H1 (cell line): Measurements from ENCODE around the gene COL8A2. TPM values are rescaled to one million over a fixed set of nuclear protein-coding genes. Genes with fewer than 3 reads are reported as not detected.
A peak's percentile ranks its signal among the peaks of the same experiment; 100 is the strongest.

Source experiments
- CTCF ChIA-PET: fragments of 300-600 bp; sonication (Branson Sonifier 250); formaldehyde crosslinking; loops from one replicate; lab custom pipeline; 2021; ENCODE audit not compliant: partially characterized antibody; lab: Charles Lee
- POLR2A ChIA-PET: fragments of 300-600 bp; sonication (Branson Sonifier 250); formaldehyde crosslinking; loops from one replicate; lab custom pipeline; 2021; ENCODE audit warnings: inconsistent platforms; ENCODE audit not compliant: partially characterized antibody; lab: Charles Lee
- DNase-seq, 2 experiments: peaks; one replicate each; pipeline versions ENCODE4 v3.0.0 to v3.0.0-alpha.2; 2010 to 2022; ENCODE audit warnings: low spot score in 2 of 2, low read depth in 1 of 2, mixed read lengths in 1 of 2
- FAIRE-seq: peaks from 2 replicates; lab custom pipeline; 2011; peaks lifted over from hg19 to GRCh38; lab: Jason Lieb, UNC
- H2AFZ ChIP-seq: 2 replicates; pipeline ENCODE4 v1.8.1; 2012; ENCODE audit warnings: low read length, inconsistent platforms
- H2AK5ac ChIP-seq: 2 replicates; pipeline ENCODE4 v1.6.1; 2013; ENCODE audit warnings: low read depth, low read length
- H2BK120ac ChIP-seq: replicated peaks from 2 replicates; pipeline ENCODE3; 2013; ENCODE audit warnings: low read depth, low read length, inconsistent platforms
- H2BK12ac ChIP-seq: 2 replicates; pipeline ENCODE4 v1.6.1; 2013; ENCODE audit warnings: low read depth, low read length
- H2BK15ac ChIP-seq: 2 replicates; pipeline ENCODE4 v1.6.1; 2013; ENCODE audit warnings: low read length
- H2BK20ac ChIP-seq: 2 replicates; pipeline ENCODE4 v1.6.1; 2013; ENCODE audit warnings: low read length
- H2BK5ac ChIP-seq: 2 replicates; pipeline ENCODE4 v1.6.1; 2013; ENCODE audit warnings: low read depth, low read length
- H3K14ac ChIP-seq: 2 replicates; pipeline ENCODE4 v1.6.1; 2013; ENCODE audit warnings: inconsistent platforms; ENCODE audit not compliant: insufficient read length
- H3K18ac ChIP-seq: 2 replicates; pipeline ENCODE4 v1.6.1; 2013; ENCODE audit warnings: low read length; ENCODE audit errors: extremely low read depth
- H3K23ac ChIP-seq: 2 replicates; pipeline ENCODE4 v1.6.1; 2013; ENCODE audit warnings: inconsistent platforms; ENCODE audit not compliant: insufficient read length
- H3K23me2 ChIP-seq: 2 replicates; pipeline ENCODE4 v1.6.1; 2013; ENCODE audit warnings: low read depth, low read length
- H3K27ac ChIP-seq: 2 replicates; pipeline ENCODE4 v1.6.1; 2011; ENCODE audit warnings: low read depth, low read length, inconsistent platforms
- H3K27me3 ChIP-seq, 4 experiments: replicated peaks in 1 of 4; 1 replicate in 1 of 4; 2 replicates in 3 of 4; pipeline versions ENCODE4 v1.6.1 to v1.8.1; 2011 to 2013; ENCODE audit warnings: low read length in 3 of 4, mild to moderate bottlenecking in 3 of 4, inconsistent platforms in 2 of 4, mixed read lengths in 2 of 4, moderate library complexity in 1 of 4; ENCODE audit not compliant: control insufficient read depth in 3 of 4, insufficient read depth in 3 of 4; ENCODE audit errors: extremely low read depth in 1 of 4
- H3K36me3 ChIP-seq, 4 experiments: 2 replicates each; pipeline versions ENCODE4 v1.6.1 to v1.8.1; 2011 to 2013; ENCODE audit warnings: mild to moderate bottlenecking in 4 of 4, low read length in 3 of 4, moderate library complexity in 2 of 4, control low read depth in 1 of 4, inconsistent platforms in 1 of 4; ENCODE audit not compliant: insufficient read depth in 4 of 4, control insufficient read depth in 2 of 4
- H3K4ac ChIP-seq: replicated peaks from 2 replicates; pipeline ENCODE3; 2013; ENCODE audit warnings: low read length, low read depth, mixed read lengths, inconsistent platforms; ENCODE audit not compliant: insufficient read length
- H3K4me1 ChIP-seq, 4 experiments: replicated peaks in 1 of 4; 1 replicate in 1 of 4; 2 replicates in 3 of 4; pipeline versions ENCODE4 v1.6.1 to v1.8.1; 2011 to 2013; ENCODE audit warnings: low read length in 3 of 4, inconsistent platforms in 2 of 4, mixed read lengths in 1 of 4; ENCODE audit not compliant: insufficient read depth in 4 of 4, control insufficient read depth in 3 of 4
- H3K4me2 ChIP-seq, 2 experiments: 2 replicates each; pipeline versions ENCODE4 v1.6.1 to v1.8.1; 2011 to 2013; ENCODE audit warnings: low read depth in 2 of 2, low read length in 2 of 2, control low read depth in 1 of 2, inconsistent platforms in 1 of 2, mild to moderate bottlenecking in 1 of 2; ENCODE audit not compliant: insufficient read depth in 1 of 2
- H3K4me3 ChIP-seq, 4 experiments: fragments of 200-600, 300-600 bp in 1 of 4; sonication (generic), shearing (Covaris generic), sonication (Bioruptor Twin) in 1 of 4; 2 replicates each; pipeline versions ENCODE4 v1.5.1 to v1.8.1; 2011 to 2016; ENCODE audit warnings: low read length in 4 of 4, low read depth in 3 of 4, control low read depth in 2 of 4, inconsistent platforms in 2 of 4, mild to moderate bottlenecking in 2 of 4, mixed read lengths in 1 of 4, moderate library complexity in 1 of 4; ENCODE audit not compliant: insufficient read depth in 2 of 4; ENCODE audit errors: extremely low read depth in 1 of 4
- H3K56ac ChIP-seq: replicated peaks from 2 replicates; pipeline ENCODE3; 2013; ENCODE audit warnings: low read depth, mild to moderate bottlenecking, mixed read lengths, low read length, inconsistent platforms; ENCODE audit not compliant: insufficient read length
- H3K79me1 ChIP-seq: 2 replicates; pipeline ENCODE4 v1.6.1; 2013; ENCODE audit warnings: low read depth, low read length, control low read depth
- H3K79me2 ChIP-seq, 2 experiments: 2 replicates each; pipeline versions ENCODE4 v1.6.1 to v1.8.1; 2012 to 2013; ENCODE audit warnings: low read length in 2 of 2, mild to moderate bottlenecking in 2 of 2, inconsistent platforms in 1 of 2; ENCODE audit not compliant: insufficient read depth in 2 of 2, control insufficient read depth in 1 of 2
- H3K9ac ChIP-seq, 4 experiments: replicated peaks in 1 of 4; 1 replicate in 1 of 4; 2 replicates in 3 of 4; pipeline versions ENCODE4 v1.6.1 to v1.8.1; 2011 to 2013; ENCODE audit warnings: low read depth in 3 of 4, low read length in 3 of 4, control low read depth in 2 of 4, mild to moderate bottlenecking in 2 of 4, moderate library complexity in 2 of 4, inconsistent platforms in 1 of 4; ENCODE audit errors: extremely low read depth in 1 of 4
- H3K9me3 ChIP-seq, 2 experiments: 2 replicates each; pipeline versions ENCODE4 v1.6.1 to v1.8.1; 2012 to 2013; ENCODE audit warnings: mild to moderate bottlenecking in 2 of 2, moderate library complexity in 2 of 2, control low read depth in 1 of 2, inconsistent platforms in 1 of 2, low read depth in 1 of 2, low read length in 1 of 2, mixed read lengths in 1 of 2; ENCODE audit not compliant: insufficient read depth in 2 of 2
- H4K20me1 ChIP-seq, 2 experiments: replicated peaks in 1 of 2; 2 replicates each; pipeline versions ENCODE3 to v1.8.1; 2011 to 2013; ENCODE audit warnings: inconsistent platforms in 2 of 2, low read length in 2 of 2, mild to moderate bottlenecking in 1 of 2; ENCODE audit not compliant: insufficient read depth in 2 of 2, control insufficient read depth in 1 of 2
- H4K5ac ChIP-seq: 2 replicates; pipeline ENCODE4 v1.6.1; 2013; ENCODE audit warnings: low read length, low read depth, mixed read lengths, inconsistent platforms; ENCODE audit not compliant: insufficient read length
- H4K8ac ChIP-seq: 2 replicates; pipeline ENCODE4 v1.8.0; 2013; ENCODE audit warnings: mild to moderate bottlenecking, moderate library complexity, low read length, inconsistent platforms; ENCODE audit not compliant: insufficient read depth; ENCODE audit errors: extremely low read depth
- H4K91ac ChIP-seq: replicated peaks from 2 replicates; pipeline ENCODE3; 2013; ENCODE audit warnings: low read length, mixed read lengths, inconsistent platforms; ENCODE audit not compliant: insufficient read length
- BACH1 ChIP-seq: IDR thresholded peaks from 2 replicates; pipeline ENCODE4 v1.6.1; 2012; ENCODE audit warnings: low read length, improper control_type of control experiment
- CHD1 ChIP-seq: IDR thresholded peaks from 2 replicates; pipeline ENCODE4 v1.6.1; 2012; ENCODE audit warnings: low read depth, low read length, improper control_type of control experiment
- EP300 ChIP-seq, 2 experiments: IDR thresholded peaks; 1 replicate in 1 of 2; 2 replicates in 1 of 2; pipeline ENCODE4 v1.6.1; 2011 to 2012; ENCODE audit warnings: low read depth in 2 of 2, low read length in 2 of 2, mild to moderate bottlenecking in 2 of 2, borderline replicate concordance in 1 of 2, inconsistent platforms in 1 of 2, moderate library complexity in 1 of 2
- GTF2F1 ChIP-seq: IDR thresholded peaks from 2 replicates; pipeline ENCODE4 v1.6.1; 2012; ENCODE audit warnings: low read depth, low read length, improper control_type of control experiment, borderline replicate concordance
- JUND ChIP-seq: IDR thresholded peaks from 2 replicates; pipeline ENCODE4 v1.6.1; 2011; ENCODE audit warnings: mild to moderate bottlenecking, improper control_type of control experiment, low read length
- KDM1A ChIP-seq: fragments of 200-600, 300-600 bp; sonication (generic); IDR thresholded peaks from 2 replicates; pipeline ENCODE4 v1.7.1; 2016; ENCODE audit warnings: mild to moderate bottlenecking, low read length, borderline replicate concordance
- SUZ12 ChIP-seq: fragments of 200-600 bp; sonication (generic); IDR thresholded peaks from 2 replicates; pipeline ENCODE4 v1.6.1; 2012; ENCODE audit warnings: mild to moderate bottlenecking, inconsistent platforms, low read length, moderate library complexity, mixed read lengths
- YY1 ChIP-seq: IDR thresholded peaks from 2 replicates; pipeline ENCODE4 v1.6.1; 2011; ENCODE audit warnings: low read depth, mild to moderate bottlenecking, low read length
- WGBS, 2 experiments: shearing (Covaris generic) in 1 of 2; methylation state at CpG; one replicate each; pipeline versions ENCODE4 v1.1.6 to v1.1.7; 2013 to 2015; ENCODE audit warnings: low lambda C conversion rate in 2 of 2, mixed read lengths in 2 of 2, inconsistent platforms in 1 of 2, low coverage in 1 of 2, missing lambda C conversion rate in 1 of 2; ENCODE audit not compliant: insufficient replicate concordance in 2 of 2, insufficient coverage in 1 of 2, insufficient read length in 1 of 2; ENCODE audit errors: extremely low coverage in 1 of 2, missing lambda C conversion rate in 1 of 2; 5-methylcytosine and 5-hydroxymethylcytosine counted together
- polyA plus RNA-seq, 7 experiments: library from polyadenylated mRNA; depleted of rRNA in 3 of 7; stranded (reverse) in 5 of 7; unstranded in 2 of 7; fragments of >200 nt in 5 of 7; fragments of 200-250 nt in 2 of 7; gene quantifications; 1 replicate in 5 of 7; 2 replicates in 1 of 7; 4 replicates in 1 of 7; pipeline versions ENCODE4 v1.2.1 to v1.2.3, GENCODE V29; 2011 to 2013; ENCODE audit warnings: missing spikeins in 2 of 7, mixed read lengths in 2 of 7
- total RNA-seq: library from RNA; stranded (reverse); fragmentation: NEBNext Ultra II Directional; extraction: Animal tissue kit (Norgen Biotek cat#: 25700); gene quantifications from 2 replicates; pipeline ENCODE4 v1.2.1, GENCODE V29; 2021

COL8A2 gene
- total and polyA plus RNA-seq, 2 of the 8 experiments (the other 6 are each of a cell fraction or from before 2014, with no cell fraction given) = 2.1 to 2.8 TPM

GRCh38 chr1:36070349-36070748, 54.7 kb downstream of the COL8A2 start:
- no peaks in the 10 kb centered on the region for H4K20me1 ChIP-seq
- H3K23ac ChIP-seq = no peak overlapping the region
- H2AK5ac ChIP-seq = no peak overlapping the region
- H3K27ac ChIP-seq = no peak overlapping the region
- H4K5ac ChIP-seq = no peak overlapping the region
- no peak overlapping the region for H3K18ac ChIP-seq
- no peak overlapping the region for H2BK12ac ChIP-seq
- H2AFZ ChIP-seq = no peak overlapping the region
- no peaks in the 10 kb centered on the region for H3K4me1 ChIP-seq
- H2BK15ac ChIP-seq = no peak overlapping the region
- H4K91ac ChIP-seq = no peak overlapping the region
- no peaks in the 10 kb centered on the region for H3K23me2 ChIP-seq
- no peak overlapping the region for H3K9ac ChIP-seq
- no peak overlapping the region for H2BK5ac ChIP-seq
- CTCF ChIA-PET = interaction anchor here (1.0 kb wide), 1 partner anchor 31 kb away, joined by 3 read pairs; no protein-coding TSS in a partner anchor
- no peaks in the 10 kb centered on the region for H3K9me3 ChIP-seq
- POLR2A ChIA-PET = interaction anchor here (1.6 kb wide), 1 partner anchor 16 kb away, joined by 4 read pairs; no protein-coding TSS in a partner anchor
- no peak overlapping the region for H3K4me3 ChIP-seq
- no peaks in the 10 kb centered on the region for H3K27me3 ChIP-seq
- 66% methylated on average over 2 of the region's 2 CpGs; no CpG with 5 or more reads in 1 of the 2 experiments for WGBS, 2 experiments
- H3K79me2 ChIP-seq = no peaks in the 10 kb centered on the region
- no peak overlapping the region for H4K8ac ChIP-seq
- no peak overlapping the region for H2BK120ac ChIP-seq
- H2BK20ac ChIP-seq = no peak overlapping the region
- DNase-seq = no peak
- no peak overlapping the region for H3K14ac ChIP-seq
- no peak overlapping the region for H3K4ac ChIP-seq
- no peak overlapping the region for H3K56ac ChIP-seq
- H3K4me2 ChIP-seq = no peak overlapping the region
- no peaks in the 10 kb centered on the region for H3K36me3 ChIP-seq
- FAIRE-seq = peak; percentile 28
- H3K79me1 ChIP-seq = no peaks in the 10 kb centered on the region
- TF ChIP-seq YY1 (no peak), JUND (peak; percentile 85), EP300 (IDR thresholded peaks at IDR 0.05; ENCODE audit: borderline replicate concordance in 1 of 2, low read depth in 2 of 2, low read length in 2 of 2) (peak in 1 of 2 experiments; percentile 89; a peak in 2 of 3 replicates), CHD1 (peak; percentile 86), KDM1A (no peak), SUZ12 (no peak), BACH1 (no peak), GTF2F1 (no peak)
